Mammary epithelial cell (primary cell): Measurements from ENCODE around the gene BRINP3.

ENCODE experiments used
- CTCF ChIP-seq, 2 donors: IDR thresholded peaks in 1 of 2; conservative IDR thresholded peaks in 1 of 2; 2 replicates each; pipeline ENCODE4 v1.5.1; 2011 to 2012; ENCODE audit warnings: inconsistent platforms in 2 of 2, low read length in 2 of 2, mild to moderate bottlenecking in 2 of 2, control low read depth in 1 of 2, low read depth in 1 of 2; ENCODE audit not compliant: insufficient read depth in 1 of 2; ENCODE audit errors: extremely low read depth in 1 of 2
- EZH2 ChIP-seq: IDR thresholded peaks from 2 replicates; pipeline ENCODE4 v1.6.1; 2012; ENCODE audit warnings: low read length, inconsistent platforms, borderline replicate concordance

GRCh38 chr1:190436615-190437014 is 41.0 kb downstream of the BRINP3 start:
- TF ChIP-seq CTCF (conservative IDR thresholded peaks at IDR 0.05 in 1 of 2, IDR thresholded peaks at IDR 0.05 in 1 of 2; ENCODE audit: extremely low read depth in 1 of 2, insufficient read depth in 1 of 2, low read depth in 1 of 2, low read length in 2 of 2) (peak; percentile 2 to 31), EZH2 (no peak)
